GM12873 (cell line): ENCODE results near the gene IL6.
A peak's percentile ranks its signal among the peaks of the same experiment; 100 is the strongest.

Source experiments
- TF ChIP-seq, protein P1 (sequence below): IDR thresholded peaks from 2 replicates; pipeline ENCODE4 v1.5.1; 2012; ENCODE audit warnings: low read depth, mild to moderate bottlenecking, moderate library complexity, low read length, control low read depth; ENCODE audit not compliant: insufficient read depth; ENCODE audit errors: missing control alignments

IL6 gene

GRCh38 chr7:22725585-22725984, 1.4 kb upstream of the IL6 start:
- TF ChIP-seq, protein P1, sequence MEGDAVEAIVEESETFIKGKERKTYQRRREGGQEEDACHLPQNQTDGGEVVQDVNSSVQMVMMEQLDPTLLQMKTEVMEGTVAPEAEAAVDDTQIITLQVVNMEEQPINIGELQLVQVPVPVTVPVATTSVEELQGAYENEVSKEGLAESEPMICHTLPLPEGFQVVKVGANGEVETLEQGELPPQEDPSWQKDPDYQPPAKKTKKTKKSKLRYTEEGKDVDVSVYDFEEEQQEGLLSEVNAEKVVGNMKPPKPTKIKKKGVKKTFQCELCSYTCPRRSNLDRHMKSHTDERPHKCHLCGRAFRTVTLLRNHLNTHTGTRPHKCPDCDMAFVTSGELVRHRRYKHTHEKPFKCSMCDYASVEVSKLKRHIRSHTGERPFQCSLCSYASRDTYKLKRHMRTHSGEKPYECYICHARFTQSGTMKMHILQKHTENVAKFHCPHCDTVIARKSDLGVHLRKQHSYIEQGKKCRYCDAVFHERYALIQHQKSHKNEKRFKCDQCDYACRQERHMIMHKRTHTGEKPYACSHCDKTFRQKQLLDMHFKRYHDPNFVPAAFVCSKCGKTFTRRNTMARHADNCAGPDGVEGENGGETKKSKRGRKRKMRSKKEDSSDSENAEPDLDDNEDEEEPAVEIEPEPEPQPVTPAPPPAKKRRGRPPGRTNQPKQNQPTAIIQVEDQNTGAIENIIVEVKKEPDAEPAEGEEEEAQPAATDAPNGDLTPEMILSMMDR: peak; percentile 36

GRCh38 chr7:22726345-22726906, 574 bp upstream of the IL6 start:
- TF ChIP-seq, protein P1: peak; percentile 80

DNA sequence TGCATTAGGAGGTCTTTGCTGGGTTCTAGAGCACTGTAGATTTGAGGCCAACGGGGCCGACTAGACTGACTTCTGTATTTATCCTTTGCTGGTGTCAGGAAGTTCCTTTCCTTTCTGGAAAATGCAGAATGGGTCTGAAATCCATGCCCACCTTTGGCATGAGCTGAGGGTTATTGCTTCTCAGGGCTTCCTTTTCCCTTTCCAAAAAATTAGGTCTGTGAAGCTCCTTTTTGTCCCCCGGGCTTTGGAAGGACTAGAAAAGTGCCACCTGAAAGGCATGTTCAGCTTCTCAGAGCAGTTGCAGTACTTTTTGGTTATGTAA, 675 bp downstream of the IL6 start:
- TF ChIP-seq, protein P1: no peak

GRCh38 chr7:22728401-22729029, 1.5 kb downstream of the IL6 start:
- TF ChIP-seq, protein P1: peak; percentile 52

DNA sequence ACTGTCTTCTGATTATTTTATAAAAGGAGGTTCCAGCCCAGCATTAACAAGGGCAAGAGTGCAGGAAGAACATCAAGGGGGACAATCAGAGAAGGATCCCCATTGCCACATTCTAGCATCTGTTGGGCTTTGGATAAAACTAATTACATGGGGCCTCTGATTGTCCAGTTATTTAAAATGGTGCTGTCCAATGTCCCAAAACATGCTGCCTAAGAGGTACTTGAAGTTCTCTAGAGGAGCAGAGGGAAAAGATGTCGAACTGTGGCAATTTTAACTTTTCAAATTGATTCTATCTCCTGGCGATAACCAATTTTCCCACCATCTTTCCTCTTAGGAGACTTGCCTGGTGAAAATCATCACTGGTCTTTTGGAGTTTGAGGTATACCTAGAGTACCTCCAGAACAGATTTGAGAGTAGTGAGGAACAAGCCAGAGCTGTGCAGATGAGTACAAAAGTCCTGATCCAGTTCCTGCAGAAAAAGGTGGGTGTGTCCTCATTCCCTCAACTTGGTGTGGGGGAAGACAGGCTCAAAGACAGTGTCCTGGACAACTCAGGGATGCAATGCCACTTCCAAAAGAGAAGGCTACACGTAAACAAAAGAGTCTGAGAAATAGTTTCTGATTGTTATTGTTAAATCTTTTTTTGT, 2.3 kb downstream of the IL6 start:
- TF ChIP-seq, protein P1: no peak

DNA sequence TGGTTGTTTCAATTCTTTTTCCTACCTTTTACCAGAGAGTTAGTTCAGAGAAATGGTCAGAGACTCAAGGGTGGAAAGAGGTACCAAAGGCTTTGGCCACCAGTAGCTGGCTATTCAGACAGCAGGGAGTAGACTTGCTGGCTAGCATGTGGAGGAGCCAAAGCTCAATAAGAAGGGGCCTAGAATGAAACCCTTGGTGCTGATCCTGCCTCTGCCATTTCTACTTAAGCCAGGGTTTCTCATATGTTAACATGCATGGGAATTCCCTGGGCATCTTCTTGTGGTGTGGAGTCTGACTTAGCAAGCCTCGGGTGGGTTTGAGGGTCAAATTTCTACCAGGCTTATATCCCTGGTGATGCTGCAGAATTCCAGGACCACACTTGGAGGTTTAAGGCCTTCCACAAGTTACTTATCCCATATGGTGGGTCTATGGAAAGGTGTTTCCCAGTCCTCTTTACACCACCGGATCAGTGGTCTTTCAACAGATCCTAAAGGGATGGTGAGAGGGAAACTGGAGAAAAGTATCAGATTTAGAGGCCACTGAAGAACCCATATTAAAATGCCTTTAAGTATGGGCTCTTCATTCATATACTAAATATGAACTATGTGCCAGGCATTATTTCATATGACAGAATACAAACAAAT, 3.2 kb downstream of the IL6 start:
- TF ChIP-seq, protein P1: no peak

DNA sequence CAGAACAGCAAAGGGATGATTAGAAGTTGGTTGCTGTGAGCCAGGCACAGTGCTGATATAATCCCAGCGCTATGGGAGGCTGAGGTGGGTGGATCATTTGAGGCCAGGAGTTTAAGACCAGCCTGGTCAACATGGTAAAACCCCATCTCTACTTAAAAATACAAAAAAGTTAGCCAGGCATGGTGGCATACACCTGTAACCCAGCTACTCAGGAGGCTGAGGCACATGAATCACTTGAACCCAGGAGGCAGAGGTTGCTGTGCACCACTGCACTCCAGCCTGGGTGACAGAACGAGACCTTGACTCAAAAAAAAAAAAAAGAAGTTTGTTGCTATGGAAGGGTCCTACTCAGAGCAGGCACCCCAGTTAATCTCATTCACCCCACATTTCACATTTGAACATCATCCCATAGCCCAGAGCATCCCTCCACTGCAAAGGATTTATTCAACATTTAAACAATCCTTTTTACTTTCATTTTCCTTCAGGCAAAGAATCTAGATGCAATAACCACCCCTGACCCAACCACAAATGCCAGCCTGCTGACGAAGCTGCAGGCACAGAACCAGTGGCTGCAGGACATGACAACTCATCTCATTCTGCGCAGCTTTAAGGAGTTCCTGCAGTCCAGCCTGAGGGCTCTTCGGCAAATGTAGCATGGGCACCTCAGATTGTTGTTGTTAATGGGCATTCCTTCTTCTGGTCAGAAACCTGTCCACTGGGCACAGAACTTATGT, 4.1 kb downstream of the IL6 start:
- TF ChIP-seq, protein P1: no peak
